ENCODE results near the gene NSD1. TPM values are rescaled to one million over a fixed set of nuclear protein-coding genes. Genes with fewer than 3 reads are reported as not detected.

Gene NSD1
- total and polyA plus RNA-seq, 2 of the 8 experiments (the other 6 are each of a cell fraction or from before 2014, with no cell fraction given), result 22.8 to 168 TPM

GRCh38 chr5:177226860-177227259, 93.3 kb downstream of the NSD1 start (continued):
- TF ChIP-seq KDM5A (IDR thresholded peaks at IDR 0.05; ENCODE audit: low read length) (no peak), HDAC2 (IDR thresholded peaks at IDR 0.05; ENCODE audit: borderline replicate concordance in 1 of 2, low read depth in 2 of 2, low read length in 2 of 2) (no peak)
